ENCODE results near the gene C1QL1.

C1QL1 gene

GRCh38 chr17:44928950-44929720, 39.0 kb downstream of the C1QL1 start:
- TF ChIP-seq USF1 (IDR thresholded peaks at IDR 0.05) (no peak), ZBTB7A (IDR thresholded peaks at IDR 0.05; ENCODE audit: low read depth) (no peak), CREB1 (IDR thresholded peaks at IDR 0.05; ENCODE audit: low read depth) (no peak), YY1 (IDR thresholded peaks at IDR 0.05; ENCODE audit: low read depth) (no peak), EGR1 (IDR thresholded peaks at IDR 0.05) (no peak), EP300 (IDR thresholded peaks at IDR 0.05; ENCODE audit: borderline replicate concordance) (no peak), CEBPB (IDR thresholded peaks at IDR 0.05) (no peak), TAF1 (IDR thresholded peaks at IDR 0.05; ENCODE audit: low read depth) (no peak), TEAD4 (IDR thresholded peaks at IDR 0.05) (no peak), TCF12 (IDR thresholded peaks at IDR 0.05; ENCODE audit: low read depth) (no peak), FOXM1 (IDR thresholded peaks at IDR 0.05; ENCODE audit: borderline replicate concordance, low read depth) (no peak), RAD21 (IDR thresholded peaks at IDR 0.05; ENCODE audit: low read depth) (no peak), NFIC (IDR thresholded peaks at IDR 0.05) (no peak)

- TF ChIP-seq EP300 (IDR thresholded peaks at IDR 0.05; ENCODE audit: borderline replicate concordance) (no peak), NFIC (IDR thresholded peaks at IDR 0.05) (no peak), ZBTB7A (IDR thresholded peaks at IDR 0.05; ENCODE audit: low read depth) (no peak), TAF1 (IDR thresholded peaks at IDR 0.05; ENCODE audit: low read depth) (no peak), YY1 (IDR thresholded peaks at IDR 0.05; ENCODE audit: low read depth) (no peak), TCF12 (IDR thresholded peaks at IDR 0.05; ENCODE audit: low read depth) (no peak), FOXM1 (IDR thresholded peaks at IDR 0.05; ENCODE audit: borderline replicate concordance, low read depth) (no peak), MAX (IDR thresholded peaks at IDR 0.05) (no peak), REST (IDR thresholded peaks at IDR 0.05; ENCODE audit: low read depth) (no peak), USF1 (IDR thresholded peaks at IDR 0.05) (no peak), EGR1 (IDR thresholded peaks at IDR 0.05) (no peak), CREB1 (IDR thresholded peaks at IDR 0.05; ENCODE audit: low read depth) (no peak), CEBPB (IDR thresholded peaks at IDR 0.05) (no peak), RAD21 (IDR thresholded peaks at IDR 0.05; ENCODE audit: low read depth) (no peak), TEAD4 (IDR thresholded peaks at IDR 0.05) (no peak)
Measured at GRCh38 chr17:44928136-44928535, 40.0 kb downstream of the C1QL1 start.

- TF ChIP-seq ZBTB7A (IDR thresholded peaks at IDR 0.05; ENCODE audit: low read depth): no peak
- TF ChIP-seq EGR1 (IDR thresholded peaks at IDR 0.05): no peak
- TF ChIP-seq REST (IDR thresholded peaks at IDR 0.05; ENCODE audit: low read depth): no peak
- TF ChIP-seq FOXM1 (IDR thresholded peaks at IDR 0.05; ENCODE audit: borderline replicate concordance, low read depth): no peak
- TF ChIP-seq USF1 (IDR thresholded peaks at IDR 0.05): no peak
- TF ChIP-seq EP300 (IDR thresholded peaks at IDR 0.05; ENCODE audit: borderline replicate concordance): no peak
- no peak for TF ChIP-seq TCF12 (IDR thresholded peaks at IDR 0.05; ENCODE audit: low read depth)
Measured at GRCh38 chr17:44927696-44928095, 40.4 kb downstream of the C1QL1 start.

- no peak for TF ChIP-seq TEAD4 (IDR thresholded peaks at IDR 0.05)
- no peak for TF ChIP-seq FOXM1 (IDR thresholded peaks at IDR 0.05; ENCODE audit: borderline replicate concordance, low read depth)
- TF ChIP-seq EP300 (IDR thresholded peaks at IDR 0.05; ENCODE audit: borderline replicate concordance): no peak
- TF ChIP-seq ZBTB7A (IDR thresholded peaks at IDR 0.05; ENCODE audit: low read depth): no peak
- no peak for TF ChIP-seq TCF12 (IDR thresholded peaks at IDR 0.05; ENCODE audit: low read depth)
- no peak for TF ChIP-seq MAX (IDR thresholded peaks at IDR 0.05)
- no peak for TF ChIP-seq YY1 (IDR thresholded peaks at IDR 0.05; ENCODE audit: low read depth)
Measured at GRCh38 chr17:44926821-44927525, 41.1 kb downstream of the C1QL1 start.

Measured in Ishikawa (cell line).